ENCODE measurements around the gene ELP2.
"Not testable (repeated sequence)": the region's sequence is repeated elsewhere in the genome, so short reads cannot be mapped to it uniquely, and the experiment has no call there.

ELP2 gene

GRCh38 chr18:36157441-36157840 is 27.7 kb downstream of the ELP2 start:
- no peak for DNase-seq (ENCODE audit: low spot score)

GRCh38 chr18:36158266-36158867 is 28.7 kb downstream of the ELP2 start:
- DNase-seq (ENCODE audit: low spot score): no peak

- no peak for DNase-seq (ENCODE audit: low spot score)
Observed at GRCh38 chr18:36160959-36161371, 31.3 kb downstream of the ELP2 start.

- no peak for DNase-seq (ENCODE audit: low spot score)
Observed at GRCh38 chr18:36162981-36163380, 33.3 kb downstream of the ELP2 start.

GRCh38 chr18:36167692-36168218 is 38.1 kb downstream of the ELP2 start:
- DNase-seq (ENCODE audit: low spot score): no peak

- not testable (repeated sequence) for DNase-seq (ENCODE audit: low spot score)
Observed at GRCh38 chr18:36168296-36168695, 38.6 kb downstream of the ELP2 start.

- DNase-seq (ENCODE audit: low spot score): no peak
Observed at GRCh38 chr18:36169938-36170337, 40.2 kb downstream of the ELP2 start.

GRCh38 chr18:36175481-36175880 is 45.8 kb downstream of the ELP2 start:
- DNase-seq (ENCODE audit: low spot score): no peak

GRCh38 chr18:36176177-36176584 is 46.5 kb downstream of the ELP2 start:
- no peak for DNase-seq (ENCODE audit: low spot score)

GRCh38 chr18:36176711-36177110 is 47.0 kb downstream of the ELP2 start:
- DNase-seq (ENCODE audit: low spot score): no peak

- DNase-seq (ENCODE audit: low spot score): no peak
Observed at GRCh38 chr18:36177913-36178312, 48.2 kb downstream of the ELP2 start.

GRCh38 chr18:36179562-36180355 is 50.1 kb downstream of the ELP2 start:
- DNase-seq (ENCODE audit: low spot score): no peak

- no peak for DNase-seq (ENCODE audit: low spot score)
Observed at GRCh38 chr18:36181441-36181840, 51.7 kb downstream of the ELP2 start.

GRCh38 chr18:36181898-36182506 is 52.3 kb downstream of the ELP2 start:
- no peak for DNase-seq (ENCODE audit: low spot score)

- DNase-seq (ENCODE audit: low spot score): no peak
Observed at GRCh38 chr18:36183033-36183432, 53.3 kb downstream of the ELP2 start.

GRCh38 chr18:36183987-36184386 is 54.3 kb downstream of the ELP2 start:
- no peak for DNase-seq (ENCODE audit: low spot score)

- no peak for DNase-seq (ENCODE audit: low spot score)
Observed at GRCh38 chr18:36185157-36185556, 55.5 kb downstream of the ELP2 start.

- DNase-seq (ENCODE audit: low spot score): no peak
Observed at GRCh38 chr18:36185901-36186460, 56.3 kb downstream of the ELP2 start.

- no peak for DNase-seq (ENCODE audit: low spot score)
Observed at GRCh38 chr18:36186461-36187192, 56.9 kb downstream of the ELP2 start.

GRCh38 chr18:36187193-36187825 is 57.6 kb downstream of the ELP2 start, which contains the start of gene MOCOS:
Gene MOCOS (plus strand): TSS chr18:36187497. CDS start chr18:36187540, 43 bp downstream.
- peak; percentile 25 for DNase-seq (ENCODE audit: low spot score)

Measured in hematopoietic multipotent progenitor cell treated with erythropoietin and hydrocortisone succinate and interleukin-3 and kit ligand, for 15 days (in vitro differentiated cells).